Fibroblast of pulmonary artery (primary cell): ENCODE data around the gene TBCB.

Experiments used
- DNase-seq: peaks from one replicate; pipeline ENCODE4 v3.0.0-alpha.2; 2010; ENCODE audit warnings: low read depth
- H3K4me3 ChIP-seq: replicated peaks from 2 replicates; pipeline ENCODE4 v1.5.1; 2011; ENCODE audit warnings: low read depth, mild to moderate bottlenecking, control low read depth, low read length, moderate library complexity
- CTCF ChIP-seq: IDR thresholded peaks from 2 replicates; pipeline ENCODE4 v1.5.1; 2011; ENCODE audit warnings: mild to moderate bottlenecking, control low read depth, low read length, inconsistent platforms; ENCODE audit errors: missing control alignments

Gene TBCB

GRCh38 chr19:36111200-36111539 lies 4.1 kb upstream of the TBCB start:
- no peak overlapping the region for H3K4me3 ChIP-seq
- no peak for TF ChIP-seq CTCF
- DNase-seq = no peak

GRCh38 chr19:36112678-36113077 lies 2.6 kb upstream of the TBCB start:
- no peak for TF ChIP-seq CTCF
- DNase-seq = no peak
- H3K4me3 ChIP-seq = no peak overlapping the region

GRCh38 chr19:36113425-36113824 lies 1.8 kb upstream of the TBCB start:
- H3K4me3 ChIP-seq = peak overlapping the region; percentile 94
- no peak for DNase-seq
- no peak for TF ChIP-seq CTCF

- peak; percentile 29 for DNase-seq
- peak overlapping the region; percentile 94 for H3K4me3 ChIP-seq
- TF ChIP-seq CTCF = no peak
Measured at GRCh38 chr19:36113894-36114720, 1.2 kb upstream of the TBCB start.

GRCh38 chr19:36114721-36115452 lies 381 bp upstream of the TBCB start, which contains the start of gene POLR2I:
Gene POLR2I (minus strand): TSS chr19:36114875. CDS start chr19:36114856, 19 bp downstream.
- TF ChIP-seq CTCF = no peak
- peak; percentile 100 for DNase-seq
- H3K4me3 ChIP-seq = peak within 1 kb of the TSS; percentile 94

- peak overlapping the region; percentile 94 for H3K4me3 ChIP-seq
- no peak for DNase-seq
- no peak for TF ChIP-seq CTCF
Measured at GRCh38 chr19:36116344-36116637, 1.0 kb downstream of the TBCB start.
